Measurements from ENCODE around the gene UBE2H.

UBE2H gene

GRCh38 chr7:129908181-129908580, 44.6 kb downstream of the UBE2H start:
- no peak for TF ChIP-seq CTCF (IDR thresholded peaks at IDR 0.05; ENCODE audit: low read depth, low read length)
- no peak for TF ChIP-seq POLR2A (IDR thresholded peaks at IDR 0.05; ENCODE audit: extremely low read depth, insufficient read length)
- TF ChIP-seq MYC (IDR thresholded peaks at IDR 0.05; ENCODE audit: low read depth, low read length), result no peak
- no peak for TF ChIP-seq MAX (IDR thresholded peaks at IDR 0.05; ENCODE audit: low read depth, low read length)
- no peak for DNase-seq (ENCODE audit: low read depth)
- H3K4me3 ChIP-seq (ENCODE audit: low read depth, low read length), result no peak overlapping the region

GRCh38 chr7:129907122-129907736, 45.5 kb downstream of the UBE2H start:
- DNase-seq (ENCODE audit: low read depth), result no peak
- no peak for TF ChIP-seq POLR2A (IDR thresholded peaks at IDR 0.05; ENCODE audit: extremely low read depth, insufficient read length)
- TF ChIP-seq MAX (IDR thresholded peaks at IDR 0.05; ENCODE audit: low read depth, low read length), result no peak
- no peak for TF ChIP-seq MYC (IDR thresholded peaks at IDR 0.05; ENCODE audit: low read depth, low read length)
- TF ChIP-seq CTCF (IDR thresholded peaks at IDR 0.05; ENCODE audit: low read depth, low read length), result no peak
- no peak overlapping the region for H3K4me3 ChIP-seq (ENCODE audit: low read depth, low read length)

GRCh38 chr7:129906700-129907099, 46.1 kb downstream of the UBE2H start:
- no peak for TF ChIP-seq POLR2A (IDR thresholded peaks at IDR 0.05; ENCODE audit: extremely low read depth, insufficient read length)
- TF ChIP-seq MAX (IDR thresholded peaks at IDR 0.05; ENCODE audit: low read depth, low read length), result no peak
- TF ChIP-seq CTCF (IDR thresholded peaks at IDR 0.05; ENCODE audit: low read depth, low read length), result no peak
- no peak for TF ChIP-seq MYC (IDR thresholded peaks at IDR 0.05; ENCODE audit: low read depth, low read length)
- no peak for DNase-seq (ENCODE audit: low read depth)
- no peak overlapping the region for H3K4me3 ChIP-seq (ENCODE audit: low read depth, low read length)

GRCh38 chr7:129903935-129904334, 48.8 kb downstream of the UBE2H start:
- no peak overlapping the region for H3K4me3 ChIP-seq (ENCODE audit: low read depth, low read length)
- no peak for DNase-seq (ENCODE audit: low read depth)
- TF ChIP-seq MAX (IDR thresholded peaks at IDR 0.05; ENCODE audit: low read depth, low read length) (no peak), MYC (IDR thresholded peaks at IDR 0.05; ENCODE audit: low read depth, low read length) (no peak), POLR2A (IDR thresholded peaks at IDR 0.05; ENCODE audit: extremely low read depth, insufficient read length) (no peak), CTCF (IDR thresholded peaks at IDR 0.05; ENCODE audit: low read depth, low read length) (no peak)

GRCh38 chr7:129902788-129903422, 49.9 kb downstream of the UBE2H start:
- no peak for DNase-seq (ENCODE audit: low read depth)
- H3K4me3 ChIP-seq (ENCODE audit: low read depth, low read length), result no peak overlapping the region
- no peak for TF ChIP-seq MYC (IDR thresholded peaks at IDR 0.05; ENCODE audit: low read depth, low read length)
- no peak for TF ChIP-seq POLR2A (IDR thresholded peaks at IDR 0.05; ENCODE audit: extremely low read depth, insufficient read length)
- no peak for TF ChIP-seq CTCF (IDR thresholded peaks at IDR 0.05; ENCODE audit: low read depth, low read length)
- TF ChIP-seq MAX (IDR thresholded peaks at IDR 0.05; ENCODE audit: low read depth, low read length), result no peak

All from NB4 (cell line).